PFSK-1 (cell line): ENCODE results near the gene MTFR2.

Experiments used
- POLR2AphosphoS5 ChIP-seq: IDR thresholded peaks from 2 replicates; pipeline ENCODE4 v1.6.1; 2012; ENCODE audit warnings: low read depth, mild to moderate bottlenecking, control low read depth, low read length, moderate library complexity
- SIN3A ChIP-seq: IDR thresholded peaks from 2 replicates; pipeline ENCODE4 v1.6.1; 2012; ENCODE audit warnings: mild to moderate bottlenecking, low read length, moderate library complexity, borderline replicate concordance; ENCODE audit not compliant: insufficient read depth

GRCh38 chr6:136228814-136229213 is 21.3 kb downstream of the MTFR2 start:
- no peak for TF ChIP-seq POLR2AphosphoS5
- no peak for TF ChIP-seq SIN3A
